HEK293 (cell line): Measurements from ENCODE around the gene NINJ2.

Source experiments
- CTCF ChIA-PET: fragments of 350-600 bp; formaldehyde crosslinking; extraction: SDS; loops from one replicate; lab custom pipeline; 2021; ENCODE audit warnings: antibody characterized with exemption; lab: Yijun Ruan, JAX
- POLR2A ChIA-PET: fragments of 300-600 bp; formaldehyde crosslinking; extraction: SDS; loops from one replicate; lab custom pipeline; 2020; ENCODE audit warnings: antibody characterized with exemption, inconsistent platforms; lab: Yijun Ruan, JAX
- H3K27ac ChIP-seq: fragments of 200-500 bp; sonication (Bioruptor generic); 2 replicates; pipeline ENCODE4 v1.5.1; 2014; ENCODE audit warnings: low read depth, low read length, control low read depth, inconsistent platforms; ENCODE audit errors: extremely low read depth
- H3K36me3 ChIP-seq, 2 experiments: fragments of 200-500 bp in 1 of 2; sonication (Bioruptor generic) in 1 of 2; 1 replicate in 1 of 2; 2 replicates in 1 of 2; pipeline ENCODE4 v1.5.1; 2014 to 2017; ENCODE audit warnings: inconsistent platforms in 2 of 2, low read length in 2 of 2; ENCODE audit not compliant: control insufficient read depth in 2 of 2, insufficient read depth in 1 of 2
- H3K4me1 ChIP-seq: fragments of 200-500 bp; sonication (Bioruptor generic); 2 replicates; pipeline ENCODE4 v1.5.1; 2014; ENCODE audit warnings: mild to moderate bottlenecking, low read length, inconsistent platforms; ENCODE audit not compliant: control insufficient read depth, insufficient read depth
- H3K4me3 ChIP-seq: 2 replicates; pipeline ENCODE4 v1.5.1; 2011; ENCODE audit warnings: low read depth, mild to moderate bottlenecking, control low read depth, low read length, moderate library complexity
- H3K9me3 ChIP-seq: fragments of 200-500 bp; sonication (Bioruptor generic); 2 replicates; pipeline ENCODE4 v1.5.1; 2014; ENCODE audit warnings: low read depth, low read length, inconsistent platforms; ENCODE audit not compliant: control insufficient read depth, insufficient read depth
- ELK4 ChIP-seq: IDR thresholded peaks from 2 replicates; pipeline ENCODE4 v1.6.1; 2011; ENCODE audit warnings: mild to moderate bottlenecking, low read depth, low read length, borderline replicate concordance
- KLF16 ChIP-seq: fragments of 450-650 bp; formaldehyde crosslinking; IDR thresholded peaks from 2 replicates; pipeline ENCODE4 v1.5.1; 2017; ENCODE audit warnings: missing biosample characterization, missing genetic modification characterization
- KLF9 ChIP-seq: fragments of 450-650 bp; formaldehyde crosslinking; IDR thresholded peaks from 2 replicates; pipeline ENCODE4 v1.5.1; 2016; ENCODE audit warnings: missing biosample characterization, missing genetic modification characterization, low read depth
- MZF1 ChIP-seq: fragments of 450-650 bp; formaldehyde crosslinking; IDR thresholded peaks from 2 replicates; pipeline ENCODE4 v1.5.1; 2017; ENCODE audit warnings: missing biosample characterization, missing genetic modification characterization, borderline replicate concordance
- PBX3 ChIP-seq: sonication (generic); formaldehyde crosslinking; IDR thresholded peaks from 2 replicates; pipeline ENCODE4 v1.8.1; 2022; ENCODE audit warnings: mild to moderate bottlenecking, moderate library complexity, missing genetic modification reagents
- REST ChIP-seq: fragments of 450-650 bp; formaldehyde crosslinking; IDR thresholded peaks from 2 replicates; pipeline ENCODE4 v1.5.1; 2016; ENCODE audit warnings: missing biosample characterization, missing genetic modification characterization
- SP7 ChIP-seq: fragments of 450-650 bp; formaldehyde crosslinking; IDR thresholded peaks from 2 replicates; pipeline ENCODE4 v1.5.1; 2016; ENCODE audit warnings: missing biosample characterization, missing genetic modification characterization
- YY1 ChIP-seq: fragments of 450-650 bp; formaldehyde crosslinking; IDR thresholded peaks from 2 replicates; pipeline ENCODE4 v1.5.1; 2018; ENCODE audit warnings: missing biosample characterization, missing genetic modification characterization
- ZBTB1 ChIP-seq: fragments of 450-650 bp; formaldehyde crosslinking; IDR thresholded peaks from 2 replicates; pipeline ENCODE4 v1.5.1; 2016; ENCODE audit warnings: missing biosample characterization, missing genetic modification characterization
- ZBTB17 ChIP-seq: fragments of 450-650 bp; formaldehyde crosslinking; IDR thresholded peaks from 2 replicates; pipeline ENCODE4 v1.5.1; 2016; ENCODE audit warnings: missing biosample characterization, missing genetic modification characterization
- ZBTB48 ChIP-seq: fragments of 450-650 bp; formaldehyde crosslinking; IDR thresholded peaks from 2 replicates; pipeline ENCODE4 v1.5.1; 2016; ENCODE audit warnings: missing biosample characterization, missing genetic modification characterization
- ZBTB49 ChIP-seq: fragments of 450-650 bp; formaldehyde crosslinking; IDR thresholded peaks from 2 replicates; pipeline ENCODE4 v1.5.1; 2016; ENCODE audit warnings: missing biosample characterization, missing genetic modification characterization, low read depth
- ZBTB6 ChIP-seq: fragments of 450-650 bp; formaldehyde crosslinking; IDR thresholded peaks from 2 replicates; pipeline ENCODE4 v1.5.1; 2017; ENCODE audit warnings: missing biosample characterization, missing genetic modification characterization
- ZBTB7A ChIP-seq: fragments of 450-650 bp; formaldehyde crosslinking; IDR thresholded peaks from 2 replicates; pipeline ENCODE4 v1.5.1; 2016; ENCODE audit warnings: low read depth, missing biosample characterization, missing genetic modification characterization
- ZNF121 ChIP-seq: fragments of 450-650 bp; formaldehyde crosslinking; IDR thresholded peaks from 2 replicates; pipeline ENCODE4 v1.5.1; 2016; ENCODE audit warnings: missing biosample characterization, missing genetic modification characterization
- ZNF157 ChIP-seq: fragments of 450-650 bp; formaldehyde crosslinking; IDR thresholded peaks from 2 replicates; pipeline ENCODE4 v1.5.1; 2016; ENCODE audit warnings: missing biosample characterization, missing genetic modification characterization
- ZNF488 ChIP-seq: fragments of 450-650 bp; formaldehyde crosslinking; IDR thresholded peaks from 2 replicates; pipeline ENCODE4 v1.5.1; 2016; ENCODE audit warnings: missing biosample characterization, missing genetic modification characterization
- ZNF558 ChIP-seq: fragments of 450-650 bp; formaldehyde crosslinking; IDR thresholded peaks from 2 replicates; pipeline ENCODE4 v1.5.1; 2016; ENCODE audit warnings: missing biosample characterization, missing genetic modification characterization
- ZNF571 ChIP-seq: fragments of 450-650 bp; formaldehyde crosslinking; IDR thresholded peaks from 2 replicates; pipeline ENCODE4 v1.5.0; 2017; ENCODE audit warnings: missing biosample characterization, missing genetic modification characterization
- ZNF621 ChIP-seq: fragments of 450-650 bp; formaldehyde crosslinking; IDR thresholded peaks from 2 replicates; pipeline ENCODE4 v1.5.1; 2017; ENCODE audit warnings: missing biosample characterization, missing genetic modification characterization
- ZNF777 ChIP-seq: fragments of 450-650 bp; formaldehyde crosslinking; IDR thresholded peaks from 2 replicates; pipeline ENCODE4 v1.5.1; 2017; ENCODE audit warnings: missing biosample characterization, missing genetic modification characterization, borderline replicate concordance
- ZNF843 ChIP-seq: fragments of 450-650 bp; formaldehyde crosslinking; IDR thresholded peaks from 2 replicates; pipeline ENCODE4 v1.5.1; 2016; ENCODE audit warnings: missing biosample characterization, missing genetic modification characterization
- ZSCAN30 ChIP-seq: fragments of 450-650 bp; IDR thresholded peaks from 2 replicates; pipeline ENCODE4 v1.5.1; 2018; ENCODE audit warnings: missing biosample characterization, mild to moderate bottlenecking, missing genetic modification characterization, moderate library complexity

Gene NINJ2

GRCh38 chr12:559906-560455, 103.3 kb downstream of the NINJ2 start:
- Histone ChIP-seq H3K9me3 (no peaks in the 10 kb centered on the region), H3K27ac (no peak overlapping the region), H3K36me3 (peaks cover 0 to 13% of the 10 kb centered on the region in 2 experiments; a peak in 1 of 3 replicates), H3K4me3 (no peak overlapping the region), H3K4me1 (no peaks in the 10 kb centered on the region)
- TF ChIP-seq ZBTB6, result no peak
- no peak for TF ChIP-seq ZBTB7A
- no peak for TF ChIP-seq ZNF558 (tag by site-specific recombination)
- TF ChIP-seq KLF9 (tag by site-specific recombination), result no peak
- no peak for TF ChIP-seq ZNF571
- no peak for TF ChIP-seq ZBTB48 (tag by site-specific recombination)
- no peak for TF ChIP-seq REST (tag by site-specific recombination)
- TF ChIP-seq MZF1 (tag by site-specific recombination), result no peak
- TF ChIP-seq ZBTB17, result no peak
- no peak for TF ChIP-seq ZNF777
- no peak for TF ChIP-seq ZNF488
- TF ChIP-seq ZNF121, result no peak
- no peak for TF ChIP-seq ZBTB1 (tag by site-specific recombination)
- TF ChIP-seq ZNF157 (tag by site-specific recombination), result no peak
- no peak for TF ChIP-seq ZSCAN30 (tag by site-specific recombination)
- TF ChIP-seq ELK4, result no peak
- TF ChIP-seq YY1 (tag by site-specific recombination), result no peak
- POLR2A ChIA-PET, result no interaction called here
- CTCF ChIA-PET, result interaction anchor here (2.1 to 2.5 kb wide), 2 partner anchors 10 to 13 kb away, joined by 11 to 12 read pairs; no protein-coding TSS in a partner anchor

- H3K9me3 ChIP-seq, result no peaks in the 10 kb centered on the region
- H3K4me3 ChIP-seq, result no peak overlapping the region
- TF ChIP-seq PBX3 (CRISPR knock-in tag) (no peak), ZNF621 (tag by site-specific recombination) (no peak), ZBTB49 (tag by site-specific recombination) (no peak), SP7 (tag by site-specific recombination) (no peak), ZNF843 (tag by site-specific recombination) (no peak), KLF16 (tag by site-specific recombination) (no peak)
- peaks cover 0 to 11% of the 10 kb centered on the region in 2 experiments; a peak in 1 of 3 replicates for H3K36me3 ChIP-seq
- no peaks in the 10 kb centered on the region for H3K4me1 ChIP-seq
- CTCF ChIA-PET, result interaction anchor here (2.1 to 2.5 kb wide), 2 partner anchors 10 to 12 kb away, joined by 11 to 12 read pairs; no protein-coding TSS in a partner anchor
- H3K27ac ChIP-seq, result no peak overlapping the region
- POLR2A ChIA-PET, result no interaction called here
Observed at GRCh38 chr12:559208-559905, 103.9 kb downstream of the NINJ2 start.
